Bronchial epithelial cell (primary cell): Measurements from ENCODE around the gene FGFR2. TPM values are rescaled to one million over a fixed set of nuclear protein-coding genes. Genes with fewer than 3 reads are reported as not detected.

Experiments used
- DNase-seq: peaks from one replicate; pipeline ENCODE4 v3.0.0-alpha.2; 2010; ENCODE audit warnings: low read depth
- FAIRE-seq: peaks from 2 replicates; lab custom pipeline; 2011; peaks lifted over from hg19 to GRCh38; lab: Jason Lieb, UNC
- H3K27me3 ChIP-seq: 2 replicates; pipeline ENCODE4 v1.5.1; 2011; ENCODE audit warnings: low read length; ENCODE audit not compliant: control insufficient read depth, insufficient read depth
- H3K36me3 ChIP-seq: 2 replicates; pipeline ENCODE4 v1.5.1; 2011; ENCODE audit warnings: low read length; ENCODE audit not compliant: control insufficient read depth, insufficient read depth
- H3K4me3 ChIP-seq: 2 replicates; pipeline ENCODE4 v1.5.1; 2011; ENCODE audit warnings: mild to moderate bottlenecking, low read depth, low read length, control low read depth
- CTCF ChIP-seq: IDR thresholded peaks from 2 replicates; pipeline ENCODE4 v1.5.1; 2011; ENCODE audit warnings: mild to moderate bottlenecking, moderate library complexity, low read length, control low read depth, inconsistent platforms; ENCODE audit not compliant: insufficient read depth, severe bottlenecking
- total RNA-seq: library from RNA; depleted of rRNA; stranded (reverse); fragments of >200 nt; gene quantifications from 2 replicates; pipeline ENCODE4 v1.2.1, GENCODE V29; 2014

FGFR2 gene
- total RNA-seq, 1 donor from 2014 or later, result 16.8 TPM

- TF ChIP-seq CTCF, result no peak
- no peak overlapping the region for H3K4me3 ChIP-seq
- H3K27me3 ChIP-seq, result no peaks in the 10 kb centered on the region
- DNase-seq, result peak; percentile 59
- peak; percentile 86 for FAIRE-seq
- H3K36me3 ChIP-seq, result no peaks in the 10 kb centered on the region
Observed at GRCh38 chr10:121624836-121625486, 26.7 kb upstream of the FGFR2 start.

GRCh38 chr10:121618906-121619305 lies 20.7 kb upstream of the FGFR2 start:
- no peaks in the 10 kb centered on the region for H3K36me3 ChIP-seq
- H3K27me3 ChIP-seq, result no peaks in the 10 kb centered on the region
- TF ChIP-seq CTCF, result no peak
- no peak overlapping the region for H3K4me3 ChIP-seq
- FAIRE-seq (no peak), DNase-seq (no peak)

- no peaks in the 10 kb centered on the region for H3K27me3 ChIP-seq
- H3K4me3 ChIP-seq, result no peak overlapping the region
- FAIRE-seq (no peak), DNase-seq (no peak)
- TF ChIP-seq CTCF, result no peak
- H3K36me3 ChIP-seq, result no peaks in the 10 kb centered on the region
Observed at GRCh38 chr10:121617176-121617575, 18.9 kb upstream of the FGFR2 start.

GRCh38 chr10:121616291-121616690 lies 18.0 kb upstream of the FGFR2 start:
- DNase-seq, result no peak
- Histone ChIP-seq H3K27me3 (no peaks in the 10 kb centered on the region), H3K36me3 (no peaks in the 10 kb centered on the region), H3K4me3 (no peak overlapping the region)
- no peak for FAIRE-seq
- no peak for TF ChIP-seq CTCF

DNA sequence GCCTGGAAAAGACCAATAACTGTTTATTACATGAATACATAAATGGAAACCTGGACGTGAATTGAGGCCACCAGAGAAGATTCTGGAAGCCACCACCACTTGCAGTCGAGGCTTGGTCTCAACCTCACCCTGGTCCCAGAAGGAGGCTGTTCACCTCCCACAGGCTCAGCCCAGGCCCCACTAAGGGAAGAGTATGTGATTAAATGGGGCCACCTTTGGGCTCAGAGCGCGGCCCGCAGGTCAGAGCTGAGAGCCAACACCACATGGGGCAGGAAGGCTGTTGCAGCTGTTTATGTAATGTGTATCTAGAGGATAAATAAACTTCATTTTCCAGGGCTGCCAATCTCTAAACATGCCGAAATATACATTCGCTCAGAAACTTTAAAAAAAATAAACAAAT lies 17.6 kb upstream of the FGFR2 start:
- TF ChIP-seq CTCF, result no peak
- H3K4me3 ChIP-seq, result no peak overlapping the region
- no peak for FAIRE-seq
- H3K27me3 ChIP-seq, result no peaks in the 10 kb centered on the region
- DNase-seq, result no peak
- H3K36me3 ChIP-seq, result no peaks in the 10 kb centered on the region

DNA sequence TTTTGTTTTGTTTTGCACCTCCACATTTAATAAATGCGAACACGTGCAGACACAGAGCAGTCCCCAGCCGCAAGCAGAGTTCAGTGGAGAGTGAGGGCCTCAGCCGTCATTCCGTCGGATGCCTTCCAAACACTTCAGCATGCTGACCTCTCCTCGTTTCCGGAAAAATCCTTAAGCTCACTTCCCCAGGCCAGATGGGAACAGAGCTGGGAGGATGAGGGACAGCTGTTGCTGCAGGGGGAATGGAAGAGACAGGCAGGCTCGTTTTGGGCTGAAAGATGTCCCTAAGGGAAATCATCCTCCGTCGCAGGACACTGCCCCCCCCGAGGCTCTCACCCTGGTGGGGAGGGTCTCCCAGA lies 17.2 kb upstream of the FGFR2 start:
- no peak for FAIRE-seq

More for the DNA sequence above, 17.2 kb upstream of the FGFR2 start:
- DNase-seq, result no peak
- H3K4me3 ChIP-seq, result no peak overlapping the region
- H3K36me3 ChIP-seq, result no peaks in the 10 kb centered on the region
- H3K27me3 ChIP-seq, result no peaks in the 10 kb centered on the region
- TF ChIP-seq CTCF, result no peak
